Keratinocyte (primary cell): Measurements from ENCODE around the gene SNX7. TPM values are rescaled to one million over a fixed set of nuclear protein-coding genes. Genes with fewer than 3 reads are reported as not detected.
A peak's percentile ranks its signal among the peaks of the same experiment; 100 is the strongest.

ENCODE experiments used
- DNase-seq: peaks from one replicate; pipeline ENCODE4 v3.0.0-alpha.2; 2011; ENCODE audit warnings: low read depth, missing footprints, low spot score
- FAIRE-seq: peaks from 2 replicates; lab custom pipeline; 2011; peaks lifted over from hg19 to GRCh38; lab: Jason Lieb, UNC
- H2AFZ ChIP-seq: 2 replicates; pipeline ENCODE4 v1.6.0; 2012; ENCODE audit warnings: low read length, control low read depth, inconsistent platforms; ENCODE audit not compliant: control insufficient read depth
- H3K27ac ChIP-seq: 2 replicates; pipeline ENCODE4 v1.5.1; 2011; ENCODE audit warnings: low read length; ENCODE audit not compliant: control insufficient read depth, insufficient read depth
- H3K27me3 ChIP-seq: 3 replicates; pipeline ENCODE4 v1.6.0; 2011; ENCODE audit warnings: low read length; ENCODE audit not compliant: control insufficient read depth, insufficient read depth; ENCODE audit errors: extremely low read depth
- H3K36me3 ChIP-seq, 2 experiments: 2 replicates in 1 of 2; 3 replicates in 1 of 2; pipeline ENCODE4 v1.5.1; 2011; ENCODE audit warnings: low read length in 2 of 2, mild to moderate bottlenecking in 1 of 2; ENCODE audit not compliant: control insufficient read depth in 2 of 2, insufficient read depth in 2 of 2; ENCODE audit errors: extremely low read depth in 1 of 2
- H3K4me1 ChIP-seq: 3 replicates; pipeline ENCODE4 v1.5.1; 2011; ENCODE audit warnings: low read length; ENCODE audit not compliant: control insufficient read depth, insufficient read depth; ENCODE audit errors: extremely low read depth
- H3K4me2 ChIP-seq: 3 replicates; pipeline ENCODE4 v1.6.0; 2011; ENCODE audit warnings: low read depth, low read length; ENCODE audit not compliant: control insufficient read depth, insufficient read depth; ENCODE audit errors: extremely low read depth
- H3K4me3 ChIP-seq, 3 experiments: fragments of 200-600 bp in 1 of 3; sonication (generic) in 1 of 3; 2 replicates in 2 of 3; 3 replicates in 1 of 3; pipeline ENCODE4 v1.5.1; 2011 to 2016; ENCODE audit warnings: low read length in 3 of 3, mild to moderate bottlenecking in 3 of 3, control low read depth in 2 of 3, inconsistent platforms in 1 of 3, low read depth in 1 of 3, mixed read lengths in 1 of 3, mixed run types in 1 of 3, moderate library complexity in 1 of 3; ENCODE audit not compliant: control insufficient read depth in 2 of 3, insufficient read depth in 2 of 3; ENCODE audit errors: extremely low read depth in 1 of 3
- H3K79me2 ChIP-seq: 2 replicates; pipeline ENCODE4 v1.6.0; 2012; ENCODE audit warnings: low read length; ENCODE audit not compliant: control insufficient read depth, insufficient read depth
- H3K9ac ChIP-seq: 3 replicates; pipeline ENCODE4 v1.6.0; 2011; ENCODE audit warnings: low read length; ENCODE audit not compliant: control insufficient read depth, insufficient read depth; ENCODE audit errors: extremely low read depth
- H3K9me1 ChIP-seq: 3 replicates; pipeline ENCODE4 v1.6.0; 2011; ENCODE audit warnings: low read length; ENCODE audit not compliant: control insufficient read depth, insufficient read depth; ENCODE audit errors: extremely low read depth
- H3K9me3 ChIP-seq: 2 replicates; pipeline ENCODE4 v1.5.1; 2012; ENCODE audit warnings: low read depth, low read length; ENCODE audit not compliant: control insufficient read depth
- H4K20me1 ChIP-seq: 3 replicates; pipeline ENCODE4 v1.6.0; 2011; ENCODE audit warnings: low read length; ENCODE audit not compliant: control insufficient read depth, insufficient read depth; ENCODE audit errors: extremely low read depth
- CTCF ChIP-seq, 3 experiments: IDR thresholded peaks in 1 of 3; conservative IDR thresholded peaks in 1 of 3; optimal IDR thresholded peaks in 1 of 3; 2 replicates in 2 of 3; 3 replicates in 1 of 3; pipeline versions ENCODE3 to v1.5.1; 2011; ENCODE audit warnings: low read length in 3 of 3, mild to moderate bottlenecking in 3 of 3, moderate library complexity in 2 of 3, control low read depth in 1 of 3, inconsistent platforms in 1 of 3; ENCODE audit not compliant: insufficient read depth in 2 of 3; ENCODE audit errors: extremely low read depth in 1 of 3
- EZH2 ChIP-seq: IDR thresholded peaks from one replicate; pipeline ENCODE4 v1.6.1; 2012; ENCODE audit warnings: inconsistent platforms, mild to moderate bottlenecking, low read length, moderate library complexity
- dilution Hi-C: fragments of 300-500 bp; cut with MboI; formaldehyde crosslinking; loops from one replicate; pipeline ENCODE4 v1.7.0; 2020; ENCODE audit warnings: low sequenced_read_pairs; ENCODE audit not compliant: extremely low pct_ligation_motif_present
- polyA plus RNA-seq, 5 experiments: library from polyadenylated mRNA; depleted of rRNA in 3 of 5; stranded (reverse) in 3 of 5; stranded (forward) in 1 of 5; unstranded in 1 of 5; fragments of >200 nt; gene quantifications; 1 replicate in 1 of 5; 2 replicates in 3 of 5; 3 replicates in 1 of 5; pipeline versions ENCODE4 v1.2.1 to v1.2.3, GENCODE V29; 2011 to 2012; ENCODE audit warnings: missing spikeins in 2 of 5, low read depth in 1 of 5, low replicate concordance in 1 of 5

The SNX7 gene
- polyA plus RNA-seq, 1 donor (not counting 4 experiments of a cell fraction or from before 2014, with no cell fraction given): 50.5 TPM

GRCh38 chr1:98659879-98660278 lies 1.6 kb upstream of the SNX7 start:
- no peak for FAIRE-seq

DNA sequence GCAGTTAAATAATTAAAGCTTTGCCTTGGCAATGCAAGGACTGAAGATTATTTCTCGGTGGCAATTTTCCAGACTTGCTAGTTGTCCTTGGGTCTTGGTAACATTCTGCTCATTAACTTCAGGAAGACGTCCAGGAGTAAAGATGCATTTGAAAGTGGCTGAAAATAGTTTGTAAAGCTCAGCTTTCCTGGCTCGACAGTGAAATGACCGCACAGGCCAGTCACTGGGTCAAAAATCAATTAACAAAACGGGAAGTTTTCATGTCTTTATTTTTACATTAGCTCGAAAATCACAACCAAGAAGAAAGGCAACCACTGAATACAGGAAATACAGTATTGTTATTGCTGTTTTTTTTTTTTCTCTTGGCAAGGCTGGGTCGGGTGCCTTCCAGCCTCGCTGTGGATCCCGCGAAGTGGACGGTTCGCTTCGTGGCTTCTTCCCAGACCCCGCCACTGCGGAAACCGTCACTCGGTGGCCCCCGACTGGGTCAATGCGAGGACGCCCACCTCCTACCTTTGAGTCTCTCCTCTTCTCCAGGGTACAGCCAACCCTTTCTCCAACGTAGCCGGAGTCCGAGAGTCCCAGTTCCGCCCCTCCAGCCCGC lies 479 bp upstream of the SNX7 start:
- H3K36me3 ChIP-seq: no peaks in the 10 kb centered on the region
- peaks cover 25% of the 10 kb centered on the region for H3K79me2 ChIP-seq
- H3K9ac ChIP-seq: peak overlapping the region; percentile 73
- peak overlapping the region; percentile 97 for H2AFZ ChIP-seq
- H4K20me1 ChIP-seq: no peaks in the 10 kb centered on the region
- no peaks in the 10 kb centered on the region for H3K9me3 ChIP-seq
- dilution Hi-C loops: no loop called here
- no peaks in the 10 kb centered on the region for H3K9me1 ChIP-seq
- H3K27ac ChIP-seq: peak overlapping the region; percentile 18
- no peaks in the 10 kb centered on the region for H3K27me3 ChIP-seq
- peak overlapping the region; percentile 83 to 84 (median 84) for H3K4me3 ChIP-seq
- FAIRE-seq (no peak), DNase-seq (no peak)
- no peak for TF ChIP-seq CTCF (optimal IDR thresholded peaks at IDR 0.05 in 1 of 3, IDR thresholded peaks at IDR 0.05 in 1 of 3, conservative IDR thresholded peaks at IDR 0.05 in 1 of 3; ENCODE audit: extremely low read depth in 1 of 3, insufficient read depth in 2 of 3, low read length in 3 of 3)
- no peak for TF ChIP-seq EZH2
- H3K4me1 ChIP-seq: peaks cover 12% of the 10 kb centered on the region
- peak overlapping the region; percentile 76 for H3K4me2 ChIP-seq

More at GRCh38 chr1:98659879-98660278, 1.6 kb upstream of the SNX7 start:
- H3K9me3 ChIP-seq: no peaks in the 10 kb centered on the region
- no peaks in the 10 kb centered on the region for H3K9me1 ChIP-seq
- no peak overlapping the region for H2AFZ ChIP-seq
- H3K27me3 ChIP-seq: no peaks in the 10 kb centered on the region
- H3K4me1 ChIP-seq: peaks cover 12% of the 10 kb centered on the region
- H3K36me3 ChIP-seq: no peaks in the 10 kb centered on the region
- no peak for DNase-seq
- H4K20me1 ChIP-seq: no peaks in the 10 kb centered on the region
- H3K27ac ChIP-seq: no peak overlapping the region
- H3K4me3 ChIP-seq: no peak overlapping the region
- peaks cover 20% of the 10 kb centered on the region for H3K79me2 ChIP-seq
- TF ChIP-seq EZH2: no peak
- no peak for TF ChIP-seq CTCF (optimal IDR thresholded peaks at IDR 0.05 in 1 of 3, IDR thresholded peaks at IDR 0.05 in 1 of 3, conservative IDR thresholded peaks at IDR 0.05 in 1 of 3; ENCODE audit: extremely low read depth in 1 of 3, insufficient read depth in 2 of 3, low read length in 3 of 3)
- no peak overlapping the region for H3K9ac ChIP-seq
- dilution Hi-C loops: no loop called here
- no peak overlapping the region for H3K4me2 ChIP-seq
